T-helper 2 cell treated with Interferon-gamma antibody and Interleukin-4, amounts not matched to agents 100 ng/mL and 5 ng/mL, for 36 hours (primary cell): ENCODE measurements around the gene APOH. TPM values are rescaled to one million over a fixed set of nuclear protein-coding genes. Genes with fewer than 3 reads are reported as not detected.

Source experiments
- intact Hi-C: fragments of 100-400 bp; cut with micrococcal nuclease; formaldehyde crosslinking; loops from one replicate; pipeline ENCODE4 v1.15.1; 2023
- total RNA-seq: library from RNA; stranded (reverse); gene quantifications from 2 replicates; pipeline ENCODE4 v1.2.3, GENCODE V29; 2022

The APOH gene
- total RNA-seq, 1 donor from 2014 or later: not detected

DNA sequence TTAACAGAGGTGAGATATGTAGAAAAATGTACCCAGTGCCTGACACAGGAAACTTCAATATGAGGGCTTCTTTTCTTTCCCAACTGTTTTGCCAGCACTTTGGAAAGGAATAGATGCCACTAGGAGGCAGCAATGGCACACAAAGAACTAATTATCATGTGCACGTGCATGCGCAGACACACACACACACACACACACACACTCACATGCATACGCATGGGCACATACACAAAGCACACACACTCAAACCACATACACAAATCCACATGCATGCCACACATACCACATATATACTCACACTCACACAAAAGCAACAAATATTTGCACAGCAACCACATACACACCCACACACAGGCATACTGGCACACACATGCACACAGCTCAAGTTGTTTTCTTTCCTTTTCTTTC is 28.5 kb downstream of the APOH start:
- intact Hi-C loops: loop anchor here (1.0 to 5.0 kb wide), 4 partner anchors 57 to 706 kb away; no protein-coding TSS in a partner anchor

DNA sequence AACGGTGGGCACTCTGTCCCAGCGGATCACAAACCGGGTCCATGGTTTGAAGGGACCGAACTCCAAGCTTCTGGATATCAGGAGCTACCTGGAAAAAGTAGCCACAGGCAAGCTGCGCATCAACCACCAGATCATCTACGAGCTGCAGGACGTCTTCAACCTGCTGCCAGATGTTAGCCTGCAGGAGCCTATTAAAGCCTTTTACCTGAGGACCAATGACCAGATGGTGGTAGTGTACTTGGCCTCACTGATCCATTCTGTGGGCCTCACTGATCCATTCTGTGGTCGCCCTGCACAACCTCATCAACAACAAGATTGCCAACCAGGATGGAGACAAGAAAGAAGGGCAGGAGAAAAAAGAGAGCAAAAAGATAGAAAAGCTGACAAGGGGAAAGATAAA is 31.0 kb downstream of the APOH start:
- intact Hi-C loops: loop anchor here (10.0 kb wide), 1 partner anchor 1063 kb away; the partner anchor contains the start of gene RGS9

DNA sequence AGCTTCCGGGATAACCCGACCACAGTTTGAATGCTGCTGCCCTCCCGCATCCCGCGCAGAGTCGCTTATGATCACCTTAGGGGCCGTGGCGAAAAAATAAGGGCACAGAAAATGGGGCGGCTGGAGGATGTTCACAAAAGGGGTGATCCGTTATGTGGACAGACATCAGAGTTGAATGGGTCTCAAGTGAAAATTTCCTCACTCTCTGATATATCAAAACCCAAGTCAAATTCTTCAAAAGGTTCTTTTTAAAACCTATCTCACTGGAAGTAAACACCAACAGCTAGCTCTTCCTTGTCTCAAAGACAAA is 36.9 kb downstream of the APOH start:
- intact Hi-C loops: loop anchor here (5.0 to 10.0 kb wide), 3 partner anchors 110 to 1058 kb away; partner anchors contain the start of genes PRKCA and RGS9

DNA sequence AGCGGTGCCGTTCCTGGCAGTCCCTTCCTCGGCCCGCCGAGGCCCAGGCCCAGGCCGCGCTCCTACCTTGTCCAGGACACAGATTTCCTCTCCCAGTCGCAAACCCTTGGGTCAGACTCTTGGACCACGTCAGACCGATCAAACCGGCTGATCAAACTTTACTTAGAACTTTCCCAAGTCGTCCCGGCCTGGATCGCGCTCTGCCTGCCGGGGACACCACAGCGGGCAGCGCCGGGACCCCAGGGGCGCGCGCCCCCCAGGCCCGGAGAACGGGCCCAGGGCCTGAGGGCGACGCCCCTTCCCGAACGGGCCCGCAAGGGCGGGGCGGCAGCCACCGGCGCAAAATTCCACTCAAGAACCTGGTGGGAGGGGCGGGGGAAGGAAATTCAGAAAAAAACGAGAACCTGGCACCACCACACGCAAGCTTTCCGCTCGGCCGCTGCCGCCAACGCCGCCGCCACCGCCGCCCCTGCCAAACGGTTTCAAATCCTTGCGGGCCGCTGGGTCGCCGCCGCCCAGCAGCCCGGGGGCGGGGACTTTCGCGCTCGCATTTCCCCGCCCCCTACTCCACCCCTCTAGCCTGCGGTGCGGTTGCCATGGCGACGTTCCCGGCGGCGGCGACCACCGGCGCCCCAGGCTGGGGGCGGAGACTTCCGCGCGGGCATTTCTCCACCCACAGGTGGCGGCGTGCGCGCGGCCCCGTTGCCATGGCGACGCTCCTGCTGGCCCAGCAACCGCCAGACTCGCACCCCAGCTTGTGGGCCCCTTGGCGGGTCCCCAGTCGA is 37.4 kb downstream of the APOH start, which contains the start of gene CEP112:
CEP112 (minus strand) TSS at position 541 of the 785 bp plus-strand sequence.
- intact Hi-C loops: loop anchor here (5.0 to 10.0 kb wide), 3 partner anchors 111 to 1057 kb away; partner anchors contain the start of genes PRKCA and RGS9

DNA sequence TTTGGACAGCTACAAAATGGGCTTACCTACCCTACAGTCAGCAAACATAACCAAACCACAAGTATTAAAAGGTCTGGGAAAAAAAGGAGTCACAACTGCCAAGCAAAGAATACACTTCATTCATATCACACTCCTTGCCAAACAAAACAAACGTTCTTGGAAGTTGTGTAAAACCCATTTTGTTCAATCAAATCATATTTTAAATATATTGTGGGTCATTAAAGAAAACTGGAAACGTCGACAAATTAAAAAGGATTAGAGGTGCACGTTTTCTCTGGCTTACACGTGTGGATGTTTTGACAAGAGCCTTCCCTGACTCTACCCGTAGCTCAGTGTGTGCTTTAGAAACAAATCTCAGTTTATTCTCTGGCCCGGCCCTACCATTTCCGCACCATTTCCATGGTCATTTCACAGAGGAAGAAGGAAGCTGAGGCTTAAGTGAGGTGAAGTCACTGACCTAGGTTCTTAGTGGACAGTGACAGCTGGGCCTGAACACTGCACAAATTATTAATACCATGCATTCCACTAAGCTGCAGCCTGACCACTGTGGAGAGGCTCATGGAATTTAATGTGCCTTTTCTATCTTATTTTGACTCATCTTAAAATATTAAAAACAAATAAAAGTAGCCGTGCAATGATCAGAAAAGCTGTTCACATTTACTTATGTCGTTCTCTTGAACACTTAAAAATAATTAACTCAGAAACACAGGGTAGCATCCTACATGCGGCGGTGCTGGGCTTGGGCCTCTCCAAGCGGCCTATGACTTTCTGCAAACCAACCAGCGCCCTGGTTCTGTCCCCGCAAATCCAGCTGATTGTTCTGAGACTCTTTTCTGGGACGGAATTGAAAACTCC is 38.2 kb downstream of the APOH start:
- intact Hi-C loops: loop anchor here (5.0 to 10.0 kb wide), 3 partner anchors 111 to 1056 kb away; partner anchors contain the start of genes PRKCA and RGS9

DNA sequence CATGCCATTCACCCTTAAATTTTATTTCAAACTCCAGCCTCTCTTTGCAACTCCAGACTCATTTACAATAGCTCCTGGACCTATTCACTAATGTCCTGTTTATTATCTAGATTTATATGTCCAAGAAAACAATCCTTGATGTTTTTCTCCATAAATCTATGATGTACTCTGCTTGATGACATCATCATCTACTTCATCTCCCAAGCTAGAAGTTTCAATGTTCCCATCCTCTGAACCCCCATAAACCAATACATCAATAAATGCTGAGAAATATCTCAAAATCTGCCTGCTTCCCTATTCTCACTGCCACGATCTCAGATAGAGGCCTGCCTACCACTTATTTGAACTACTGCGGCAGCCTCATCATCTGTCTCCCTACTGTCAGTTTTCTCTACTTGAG is 41.5 kb downstream of the APOH start:
- intact Hi-C loops: no loop called here

DNA sequence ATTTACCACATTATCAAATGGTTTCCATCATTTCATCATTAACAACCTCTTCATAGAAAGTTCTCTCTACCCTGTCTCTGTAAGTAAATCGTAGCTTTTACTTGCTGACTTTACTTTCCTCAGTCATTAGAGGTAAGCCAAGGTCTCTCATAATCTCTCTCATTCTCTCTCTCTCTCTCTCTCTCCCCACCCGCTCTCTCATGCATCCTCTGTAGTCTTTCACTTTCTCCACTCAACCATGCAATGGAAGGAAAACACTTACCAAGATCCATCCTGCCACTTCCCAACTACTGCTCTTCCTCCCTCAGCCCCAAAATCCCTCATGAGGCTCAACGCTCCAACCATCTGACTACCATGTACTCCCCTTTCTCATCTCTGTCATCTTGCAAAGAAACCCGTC is 43.4 kb downstream of the APOH start:
- intact Hi-C loops: no loop called here

DNA sequence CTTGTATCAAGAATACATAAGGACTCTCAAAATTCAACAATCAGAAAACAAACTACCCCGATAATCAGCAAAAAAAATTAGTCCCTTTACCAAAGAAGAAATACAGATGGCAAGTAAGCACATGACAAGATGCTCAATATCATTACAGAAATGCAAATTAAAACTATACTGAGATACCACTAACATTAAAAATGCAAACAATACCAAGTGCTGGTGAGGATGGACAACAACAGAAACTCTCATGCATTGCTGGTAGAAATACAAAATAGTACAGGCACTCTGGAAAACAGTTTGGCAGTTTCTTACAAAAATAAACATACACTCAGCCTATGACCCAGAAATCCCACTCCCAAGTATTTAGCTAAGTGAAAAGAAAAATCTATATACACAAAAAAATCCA is 44.8 kb downstream of the APOH start:
- intact Hi-C loops: no loop called here

DNA sequence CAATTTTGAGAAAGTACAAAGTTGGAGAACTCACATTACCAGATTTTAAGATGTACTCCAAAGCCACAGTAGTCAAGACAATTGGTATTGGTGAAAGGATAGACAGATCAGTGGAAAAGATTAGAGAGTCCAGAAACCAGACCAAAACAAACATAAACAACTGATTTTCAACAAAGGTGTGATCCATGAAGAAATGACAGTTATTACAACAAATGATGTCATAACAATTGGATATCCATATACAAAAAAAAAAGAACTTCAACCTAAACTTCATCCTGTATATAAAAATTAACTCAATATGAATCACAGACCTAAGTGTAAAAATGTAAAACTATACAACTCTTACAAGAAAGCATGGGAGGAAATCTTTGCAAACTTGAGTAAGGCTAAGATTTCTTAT is 45.7 kb downstream of the APOH start:
- intact Hi-C loops: no loop called here

DNA sequence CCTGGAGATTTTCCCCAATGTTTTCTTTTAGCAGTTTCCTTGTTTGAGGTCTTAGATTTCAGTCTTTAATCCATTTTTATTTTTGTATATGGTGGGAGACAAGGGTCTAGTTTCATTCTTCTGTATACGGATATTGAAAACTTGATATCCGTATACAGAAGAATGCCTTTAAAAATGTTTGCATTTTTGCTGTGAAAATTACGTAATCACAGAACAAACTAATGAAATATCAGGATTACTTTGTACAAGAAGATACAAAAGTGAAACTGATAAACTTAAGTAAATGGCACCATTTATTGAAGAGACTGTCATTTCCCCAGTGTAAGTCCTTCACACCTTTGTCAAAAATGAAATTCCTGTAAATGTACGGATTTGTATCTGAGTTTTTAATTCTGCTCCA is 50.6 kb downstream of the APOH start:
- intact Hi-C loops: no loop called here

DNA sequence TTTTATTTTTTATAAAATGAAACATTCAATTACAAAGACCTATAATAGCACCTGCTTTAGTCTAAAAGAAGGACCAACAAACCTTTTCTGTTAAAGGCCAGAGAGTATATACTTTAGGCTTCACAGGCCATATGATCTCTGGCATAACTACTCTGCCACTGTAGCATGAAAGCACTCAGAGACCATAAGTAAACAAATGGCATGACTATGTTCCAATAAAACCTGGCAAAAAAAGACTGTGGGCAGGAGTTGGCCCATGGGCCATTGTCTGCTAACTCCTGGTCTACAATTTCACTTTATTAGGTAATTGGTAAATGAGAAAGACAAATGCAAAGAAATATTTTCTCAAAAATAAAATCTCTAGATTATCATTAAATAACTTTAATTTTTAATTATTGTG is 52.2 kb downstream of the APOH start:
- intact Hi-C loops: no loop called here

DNA sequence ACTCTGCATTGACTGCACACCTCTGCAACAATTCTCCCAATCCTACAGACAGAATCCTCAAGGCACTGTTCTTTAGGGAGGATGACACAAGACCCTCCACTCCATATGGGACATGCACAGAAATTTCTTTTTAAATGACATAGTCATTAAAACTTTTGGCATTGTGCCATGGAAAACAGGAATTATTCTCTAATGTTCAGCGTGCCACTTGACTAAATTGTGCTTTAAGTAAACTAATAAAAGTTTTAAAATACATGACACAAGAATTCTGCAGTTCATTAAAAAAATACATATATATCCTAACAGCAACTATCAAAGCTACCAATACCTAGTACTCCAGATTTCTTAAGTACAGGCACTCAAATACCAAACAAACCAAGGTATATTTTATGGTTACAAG is 53.3 kb downstream of the APOH start:
- intact Hi-C loops: no loop called here

DNA sequence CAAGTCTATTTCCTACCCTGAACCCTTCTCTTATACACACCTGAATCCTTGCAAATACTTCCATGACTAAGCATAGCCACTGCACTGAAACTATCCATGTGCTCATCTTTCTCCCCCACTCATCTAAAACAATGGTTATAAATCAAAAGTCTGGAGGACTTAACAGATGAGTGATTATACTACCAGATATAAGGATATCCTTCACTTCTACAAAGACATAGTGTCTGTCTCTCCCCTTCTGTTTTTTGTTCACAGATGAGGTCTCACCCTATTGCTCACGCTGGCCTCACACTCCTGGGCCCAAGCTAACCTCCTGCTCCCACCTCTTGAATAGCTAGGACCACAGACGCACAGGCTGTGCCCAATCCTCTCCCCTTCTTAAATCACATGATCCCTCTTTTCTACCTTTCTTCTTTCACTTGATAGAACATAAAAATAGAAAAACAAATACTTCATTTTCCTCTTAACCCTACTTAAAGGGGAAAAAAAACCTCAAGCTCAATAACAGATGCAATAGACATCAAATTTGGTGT is 56.5 kb downstream of the APOH start:
- intact Hi-C loops: no loop called here

DNA sequence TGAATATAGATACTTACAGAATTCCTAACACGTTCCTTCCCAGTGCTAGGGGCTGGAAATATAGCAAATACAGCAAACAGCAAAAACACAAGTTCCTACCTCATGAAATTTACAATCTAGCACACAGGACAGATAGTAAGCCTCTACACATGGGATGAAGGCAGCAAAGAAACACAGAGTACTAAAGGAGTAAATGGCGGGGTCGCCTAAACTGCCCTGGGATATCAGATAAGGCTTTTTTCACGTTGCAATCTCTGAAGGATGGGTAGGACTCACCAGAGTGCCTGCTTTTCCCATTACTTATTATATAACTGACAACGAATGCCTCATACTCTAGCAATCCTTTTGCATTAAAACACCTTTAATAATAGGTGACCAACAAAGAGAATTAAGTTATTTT is 57.1 kb downstream of the APOH start:
- intact Hi-C loops: no loop called here

DNA sequence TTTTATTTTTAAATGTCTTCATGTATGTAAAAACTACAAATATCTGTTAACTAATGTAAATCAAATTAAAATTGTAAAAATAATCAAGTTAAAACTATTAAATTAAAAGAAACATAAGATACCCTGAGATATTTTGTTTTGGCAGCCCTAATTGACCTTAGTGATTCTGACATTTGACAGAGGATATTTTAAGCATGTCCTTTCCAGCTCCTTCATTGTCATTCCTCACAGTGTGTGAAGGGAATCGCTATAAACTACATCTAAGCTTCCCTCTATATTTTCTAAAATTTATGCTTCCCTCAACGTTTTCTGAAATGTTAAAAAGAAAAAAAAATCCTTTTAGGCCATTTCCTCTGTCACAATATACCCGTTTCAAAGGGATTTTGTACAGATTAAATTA is 57.5 kb downstream of the APOH start:
- intact Hi-C loops: no loop called here

DNA sequence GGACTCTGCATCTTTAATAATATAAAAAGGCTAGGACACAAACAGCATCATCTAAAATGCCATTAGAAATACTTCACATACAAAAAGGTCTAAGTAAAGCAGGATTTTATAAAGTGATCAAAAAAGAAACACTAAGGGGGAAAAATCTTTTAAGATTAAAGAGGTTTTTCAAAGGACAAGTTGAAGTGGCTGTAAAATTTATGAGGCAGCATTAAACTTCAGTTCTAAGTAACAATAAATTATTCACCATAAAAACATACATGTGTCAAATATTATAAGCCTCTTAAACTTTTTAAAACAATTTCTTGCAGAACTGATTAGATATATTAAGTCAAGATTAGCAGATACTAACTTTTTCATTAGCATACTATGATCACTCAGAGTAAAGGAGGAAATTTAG is 58.0 kb downstream of the APOH start:
- intact Hi-C loops: no loop called here

DNA sequence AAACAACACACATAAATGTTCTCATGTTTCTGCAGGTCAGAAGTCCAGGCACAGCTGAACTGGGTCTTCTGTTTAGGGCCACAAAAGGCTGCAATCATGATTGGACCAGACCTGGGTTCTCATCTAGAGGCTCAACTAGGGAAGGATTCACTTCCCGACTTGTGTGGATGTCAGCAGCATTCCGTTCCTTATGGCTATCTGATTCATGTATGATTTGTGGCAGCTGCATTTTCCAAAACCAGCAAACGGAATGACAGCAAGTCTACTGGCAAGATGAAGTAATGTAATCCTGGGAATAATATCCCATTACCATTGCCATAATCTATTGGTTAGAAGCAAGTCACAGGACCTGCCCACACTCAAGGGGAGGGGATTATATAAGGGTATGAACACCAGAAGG is 59.4 kb downstream of the APOH start:
- intact Hi-C loops: loop anchor here (5.0 to 10.0 kb wide), 2 partner anchors 615 to 878 kb away; no protein-coding TSS in a partner anchor

DNA sequence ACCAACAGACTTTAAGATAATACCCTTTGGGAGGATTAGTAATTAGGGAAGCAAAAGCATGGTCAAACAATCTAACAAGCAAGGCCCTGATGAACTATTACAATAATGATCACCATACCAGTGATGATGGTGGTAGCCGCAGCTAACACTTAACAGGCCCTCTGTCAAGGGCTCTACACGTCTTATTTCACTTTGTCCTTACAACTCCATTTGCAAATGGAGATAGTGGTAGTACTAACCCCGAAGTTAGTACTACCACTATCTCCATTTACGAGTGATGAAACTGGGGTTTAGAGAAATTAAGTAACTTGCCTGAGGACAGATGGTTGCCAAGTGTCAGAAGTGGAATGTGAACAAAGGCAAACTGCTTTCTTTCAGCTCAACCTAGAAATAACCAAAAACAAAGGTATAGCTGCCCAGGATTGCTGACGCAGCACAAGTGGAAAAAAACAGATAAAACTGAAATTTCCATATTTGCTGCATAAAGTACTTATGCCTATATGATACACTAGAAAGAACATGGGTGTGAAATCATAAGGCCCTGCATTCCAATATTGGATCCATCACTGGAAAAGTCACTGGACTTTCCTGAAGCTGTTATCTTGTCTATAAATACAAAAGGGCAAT is 61.9 kb downstream of the APOH start:
- intact Hi-C loops: loop anchor here (5.0 to 10.0 kb wide), 2 partner anchors 613 to 875 kb away; no protein-coding TSS in a partner anchor

DNA sequence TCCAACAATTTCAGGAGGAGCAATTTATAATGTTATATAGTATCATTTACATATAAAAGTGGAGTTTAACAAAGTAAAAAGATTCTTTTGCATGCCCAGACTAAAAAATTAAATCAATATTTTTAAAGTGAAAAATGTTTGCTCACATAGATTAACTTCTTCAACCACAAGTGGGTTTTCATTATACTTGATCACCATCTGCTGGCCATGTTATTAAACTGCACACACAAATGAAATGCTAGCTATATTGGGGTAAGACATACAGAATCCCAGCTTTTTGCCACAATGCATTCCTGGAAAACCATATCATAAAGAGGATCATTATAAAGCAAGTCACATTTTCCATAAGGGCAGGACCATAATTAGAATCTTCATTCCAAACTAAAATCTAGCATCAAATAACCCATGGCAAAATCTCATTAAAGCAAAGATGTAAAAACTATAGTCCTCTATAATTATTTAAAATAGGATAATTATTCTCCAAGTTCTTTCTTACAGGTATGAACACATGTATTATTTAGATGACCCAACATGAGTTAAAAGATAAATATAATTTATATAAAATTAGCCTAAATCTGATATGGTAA is 63.6 kb downstream of the APOH start:
- intact Hi-C loops: loop anchor here (1.0 to 10.0 kb wide), 4 partner anchors 611 to 934 kb away; no protein-coding TSS in a partner anchor
